ENCODE measurements around the gene FBXO40. TPM values are rescaled to one million over a fixed set of nuclear protein-coding genes. Genes with fewer than 3 reads are reported as not detected.

FBXO40 gene
- total and polyA plus RNA-seq, 8 donors, result under 0.01 to 0.06 TPM; not detected in 6

- H3K36me3 ChIP-seq, result no peaks in the 10 kb centered on the region
- no peaks in the 10 kb centered on the region for H3K9me3 ChIP-seq
- intact Hi-C loops (cut with DNase I; ENCODE audit: low total_unique reads), result no loop called here
- no peaks in the 10 kb centered on the region for H3K4me1 ChIP-seq
- H3K4me3 ChIP-seq, result no peak overlapping the region
- TF ChIP-seq POLR2AphosphoS5 (IDR thresholded peaks at IDR 0.05), result no peak
- no peak for TF ChIP-seq CTCF (IDR thresholded peaks at IDR 0.05)
- TF ChIP-seq POLR2A (IDR thresholded peaks at IDR 0.05), result no peak
- no peak for TF ChIP-seq EP300 (IDR thresholded peaks at IDR 0.05)
- peaks cover 0 to 5% (median 0%) of the 10 kb centered on the region in 3 donors for H3K27me3 ChIP-seq
- no peak for DNase-seq
- 76 to 88% (median 79%) methylated on average over 9 of the region's 9 CpGs for WGBS, 5 donors
- H3K27ac ChIP-seq, result no peak overlapping the region
Measured at GRCh38 chr3:121566773-121567172, 26.4 kb upstream of the FBXO40 start.

GRCh38 chr3:121567649-121568048 lies 25.5 kb upstream of the FBXO40 start, which contains the start of gene ARGFX:
Gene ARGFX (plus strand): TSS chr3:121567949. CDS start chr3:121570714, 2,765 bp downstream.
- 87 to 94% (median 92%) methylated on average over 5 of the region's 5 CpGs for WGBS, 5 donors

GRCh38 chr3:121574449-121574848 lies 18.7 kb upstream of the FBXO40 start:
- 22 to 46% (median 31%) methylated on average over 6 of the region's 6 CpGs for WGBS, 5 donors
- TF ChIP-seq POLR2AphosphoS5 (IDR thresholded peaks at IDR 0.05) (no peak), POLR2A (IDR thresholded peaks at IDR 0.05) (no peak), CTCF (IDR thresholded peaks at IDR 0.05) (no peak), EP300 (IDR thresholded peaks at IDR 0.05) (no peak)
- Histone ChIP-seq H3K4me3 (no peak overlapping the region), H3K9me3 (no peaks in the 10 kb centered on the region), H3K27ac (no peak overlapping the region), H3K4me1 (no peaks in the 10 kb centered on the region), H3K36me3 (no peaks in the 10 kb centered on the region), H3K27me3 (no peaks in the 10 kb centered on the region)
- intact Hi-C loops (cut with DNase I; ENCODE audit: low total_unique reads), result no loop called here
- peak; percentile 58 to 69 for DNase-seq

More at GRCh38 chr3:121567649-121568048, 25.5 kb upstream of the FBXO40 start, which contains the start of gene ARGFX:
- intact Hi-C loops (cut with DNase I; ENCODE audit: low total_unique reads), result no loop called here
- TF ChIP-seq POLR2AphosphoS5 (IDR thresholded peaks at IDR 0.05) (no peak), POLR2A (IDR thresholded peaks at IDR 0.05) (no peak), CTCF (IDR thresholded peaks at IDR 0.05) (no peak), EP300 (IDR thresholded peaks at IDR 0.05) (no peak)
- Histone ChIP-seq H3K36me3 (no peaks in the 10 kb centered on the region), H3K4me3 (no peak within 1 kb of the TSS), H3K27me3 (peaks cover 0 to 5% (median 0%) of the 10 kb centered on the region in 3 donors), H3K4me1 (no peaks in the 10 kb centered on the region), H3K27ac (no peak within 1 kb of the TSS), H3K9me3 (no peaks in the 10 kb centered on the region)
- no peak for DNase-seq

- H3K4me3 ChIP-seq, result no peak overlapping the region
- intact Hi-C loops (cut with DNase I; ENCODE audit: low total_unique reads), result no loop called here
- no peak for DNase-seq
- no peak overlapping the region for H3K27ac ChIP-seq
- no peaks in the 10 kb centered on the region for H3K4me1 ChIP-seq
- H3K9me3 ChIP-seq, result no peaks in the 10 kb centered on the region
- WGBS, 5 donors, result 55 to 79% (median 64%) methylated on average over 2 of the region's 2 CpGs
- H3K27me3 ChIP-seq, result no peaks in the 10 kb centered on the region
- TF ChIP-seq POLR2AphosphoS5 (IDR thresholded peaks at IDR 0.05) (no peak), CTCF (IDR thresholded peaks at IDR 0.05) (no peak), EP300 (IDR thresholded peaks at IDR 0.05) (no peak)
- H3K36me3 ChIP-seq, result no peaks in the 10 kb centered on the region
Measured at GRCh38 chr3:121581691-121582090, 11.5 kb upstream of the FBXO40 start.

Data from stomach (tissue), 9 donors.